Measurements from ENCODE around the gene SMIM33. TPM values are rescaled to one million over a fixed set of nuclear protein-coding genes. Genes with fewer than 3 reads are reported as not detected.

The SMIM33 gene
- total RNA-seq, 1 experiment from 2014 or later, result not detected

Other genes with a start within 250 kb of the SMIM33 start
- 209 and 241 TPM in 2 replicates for gene MATR3, start 177.3 kb upstream of the SMIM33 start, total RNA-seq (2014; rRNA removed; shearing (Covaris generic))
- 34.9 and 45.4 TPM in 2 replicates for gene PAIP2, start 129.2 kb upstream of the SMIM33 start, total RNA-seq (2014; rRNA removed; shearing (Covaris generic))
- not detected in 2 replicates for gene SLC23A1, start 87.7 kb upstream of the SMIM33 start, total RNA-seq (2014; rRNA removed; shearing (Covaris generic))
- not detected in 2 replicates for gene MZB1, start 81.1 kb upstream of the SMIM33 start, total RNA-seq (2014; rRNA removed; shearing (Covaris generic))
- gene PROB1, start 75.9 kb upstream of the SMIM33 start, total RNA-seq (2014; rRNA removed; shearing (Covaris generic)), result 0.10 and 0.12 TPM in 2 replicates
- gene SPATA24, start 66.9 kb upstream of the SMIM33 start, total RNA-seq (2014; rRNA removed; shearing (Covaris generic)), result 4.7 and 6.1 TPM in 2 replicates
- gene DNAJC18, start 31.5 kb upstream of the SMIM33 start, total RNA-seq (2014; rRNA removed; shearing (Covaris generic)), result 8.7 and 10.3 TPM in 2 replicates
- gene ECSCR, start 8.3 kb upstream of the SMIM33 start, total RNA-seq (2014; rRNA removed; shearing (Covaris generic)), result 0.29 and 0.60 TPM in 2 replicates
- 9.7 and 10.4 TPM in 2 replicates for gene STING1, start 11.8 kb downstream of the SMIM33 start, total RNA-seq (2014; rRNA removed; shearing (Covaris generic))
- 75.7 and 83.7 TPM in 2 replicates for gene UBE2D2, start 90.3 kb downstream of the SMIM33 start, total RNA-seq (2014; rRNA removed; shearing (Covaris generic))
- 39.8 and 43.0 TPM in 2 replicates for gene CXXC5, start 177.3 kb downstream of the SMIM33 start, total RNA-seq (2014; rRNA removed; shearing (Covaris generic))

Data from RPMI7951 (cell line).